HG03558 (cell line): ENCODE measurements around the gene DOCK1.
"Not testable (repeated sequence)": the region's sequence is repeated elsewhere in the genome, so short reads cannot be mapped to it uniquely, and the experiment has no call there.

ENCODE experiments used
- ATAC-seq: cut with Tn5 transposase; IDR thresholded peaks from one replicate; pipeline ENCODE4 v1.9.1; 2021; ENCODE audit warnings: moderate number of reproducible peaks; ENCODE audit not compliant: unreplicated experiment; ENCODE audit errors: extremely low read depth

Gene DOCK1

DNA sequence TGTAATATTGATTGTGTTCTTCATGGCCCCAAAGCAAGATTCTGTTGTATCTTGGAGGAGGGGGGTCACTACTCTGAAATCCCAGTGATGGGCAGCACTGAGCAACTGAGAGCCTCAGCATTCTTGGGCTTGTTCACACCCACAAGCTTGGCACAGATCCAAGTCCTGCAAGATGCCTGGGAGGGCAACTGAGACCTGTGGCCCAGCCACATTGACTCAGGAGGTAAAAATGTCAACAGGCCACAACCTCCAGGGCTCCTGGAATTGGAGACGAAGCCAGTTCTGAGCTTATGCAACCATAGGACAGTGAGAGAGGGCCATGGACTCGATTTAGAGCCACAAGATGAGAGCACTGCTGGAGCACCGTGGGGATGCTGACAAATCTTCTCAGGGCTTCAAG lies 3.1 kb upstream of the DOCK1 start:
- no peak for ATAC-seq

- no peak for ATAC-seq
Observed at GRCh38 chr10:126903656-126904360, 1.4 kb upstream of the DOCK1 start.

DNA sequence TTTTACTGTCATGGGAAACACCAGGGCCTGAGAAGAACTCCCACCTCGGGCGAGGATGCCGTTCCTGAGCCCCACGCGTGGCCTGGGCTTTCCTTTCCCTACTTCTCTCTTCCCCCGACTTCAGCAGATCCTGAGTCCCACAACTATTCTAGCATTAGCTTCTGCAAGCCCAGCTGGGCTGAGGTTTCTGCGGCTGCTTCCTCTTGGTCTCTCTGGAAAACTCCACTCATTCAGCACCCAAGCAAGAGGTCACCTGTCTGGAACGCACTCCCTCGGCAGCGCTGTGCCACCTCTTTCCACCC lies 761 bp upstream of the DOCK1 start:
- no peak for ATAC-seq

- ATAC-seq, result no peak
Observed at GRCh38 chr10:126905776-126906703, 812 bp downstream of the DOCK1 start.

GRCh38 chr10:126906704-126907422 lies 1.6 kb downstream of the DOCK1 start:
- no peak for ATAC-seq

DNA sequence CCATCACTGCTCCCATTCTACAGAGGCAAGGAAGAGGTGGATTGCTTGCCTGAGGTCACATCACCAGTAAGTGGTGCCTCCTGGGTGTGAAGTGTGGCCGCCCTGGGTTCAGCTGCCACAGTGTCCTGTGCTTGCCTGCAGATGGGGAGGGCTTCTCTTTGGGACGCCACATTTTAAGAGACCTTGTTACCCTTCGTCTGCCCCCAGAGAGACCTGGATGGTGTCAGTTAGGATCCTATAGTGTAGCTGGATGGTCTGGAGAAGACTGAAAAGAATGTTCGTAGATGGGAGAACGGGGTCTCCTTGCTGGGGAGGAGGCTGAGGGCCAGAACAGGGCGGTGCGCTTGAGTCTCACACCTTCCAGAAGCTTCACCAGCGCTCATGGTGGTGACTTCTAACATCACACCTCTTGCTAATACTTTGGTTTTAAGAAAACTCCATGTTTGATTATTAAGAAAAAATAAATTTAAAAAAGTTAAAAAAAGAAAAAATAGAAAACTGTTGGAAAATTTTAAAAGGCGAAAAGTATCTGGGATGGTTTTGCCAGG lies 2.3 kb downstream of the DOCK1 start:
- ATAC-seq, result no peak

DNA sequence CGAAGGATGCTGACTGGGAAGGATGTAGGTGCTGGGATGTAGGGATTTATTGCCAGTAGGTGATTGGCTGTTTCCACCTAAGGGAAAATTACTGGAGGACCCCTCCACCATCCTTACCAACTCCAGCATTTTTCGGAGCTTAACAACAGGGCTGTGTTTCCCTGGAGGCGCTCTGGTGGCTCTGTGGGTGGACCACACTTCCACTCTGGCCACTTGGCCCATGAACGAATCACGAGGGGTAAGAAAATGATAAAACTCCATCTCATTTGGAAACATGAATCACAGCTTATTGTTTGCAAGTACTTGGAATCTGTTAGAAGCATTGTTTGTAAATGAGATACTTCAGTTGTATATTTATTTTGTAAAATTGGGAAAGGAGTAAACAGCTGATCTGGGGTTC lies 3.0 kb downstream of the DOCK1 start:
- ATAC-seq, result no peak

DNA sequence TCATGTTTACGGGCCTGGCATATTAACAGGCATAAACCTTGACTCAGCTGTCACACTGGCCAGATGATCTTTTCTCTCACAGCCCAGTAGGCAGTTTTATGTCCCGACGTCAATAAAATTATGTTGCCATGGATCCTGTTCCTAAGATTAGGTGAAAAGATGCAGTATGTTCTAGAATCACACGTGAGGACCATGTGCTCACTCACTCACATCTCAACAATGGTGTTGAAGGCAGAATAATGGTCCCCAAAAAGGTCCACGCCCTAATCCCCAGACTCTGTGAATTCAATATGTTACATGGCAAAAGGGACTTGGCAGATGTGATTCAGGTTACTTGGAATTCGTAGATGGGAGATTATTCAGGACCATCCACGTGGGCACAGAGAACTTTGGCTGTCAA lies 3.5 kb downstream of the DOCK1 start:
- no peak for ATAC-seq

- ATAC-seq, result no peak
Observed at GRCh38 chr10:126909147-126909546, 3.9 kb downstream of the DOCK1 start.

GRCh38 chr10:126910196-126910595 lies 5.0 kb downstream of the DOCK1 start:
- no peak for ATAC-seq

- no peak for ATAC-seq
Observed at GRCh38 chr10:126910798-126911197, 5.6 kb downstream of the DOCK1 start.

DNA sequence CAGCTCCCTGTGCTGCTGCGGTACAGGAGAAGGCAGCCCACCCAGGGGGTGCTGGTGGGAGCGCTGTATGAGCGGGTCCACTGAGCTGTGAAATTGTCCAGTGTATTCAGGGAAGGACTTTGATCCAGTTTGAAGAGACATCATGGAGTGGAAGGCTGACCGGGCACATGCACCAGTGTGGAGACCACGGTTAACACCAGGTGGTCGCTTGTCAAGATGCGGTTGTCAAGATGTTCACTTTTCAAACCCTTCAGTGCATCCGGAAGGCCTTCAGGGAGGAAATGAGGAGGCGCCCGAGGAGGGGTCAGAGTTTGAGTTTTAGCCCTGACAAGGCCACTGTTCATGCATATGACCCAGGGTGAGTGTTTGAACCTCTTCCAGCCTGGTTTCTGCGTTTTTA lies 6.1 kb downstream of the DOCK1 start:
- ATAC-seq, result no peak

DNA sequence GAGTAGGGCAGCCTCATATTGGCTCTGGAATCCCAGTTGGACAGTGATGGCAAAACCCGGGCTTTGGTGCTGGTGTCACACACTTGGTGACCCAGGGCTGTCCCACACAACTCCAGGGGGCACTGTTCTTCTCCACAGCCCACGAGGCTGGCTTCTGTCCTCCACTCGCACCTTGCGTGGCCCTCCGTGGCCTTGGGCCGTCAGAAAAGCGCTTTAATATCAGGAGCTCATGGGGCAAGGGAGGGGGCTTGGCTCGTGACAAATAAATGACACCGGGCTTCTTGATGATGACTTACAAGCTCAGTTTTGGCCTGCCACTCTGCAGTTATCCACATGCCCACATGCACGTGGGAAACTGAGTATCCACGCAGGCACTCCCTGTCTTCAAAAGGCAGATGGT lies 8.1 kb downstream of the DOCK1 start:
- no peak for ATAC-seq

DNA sequence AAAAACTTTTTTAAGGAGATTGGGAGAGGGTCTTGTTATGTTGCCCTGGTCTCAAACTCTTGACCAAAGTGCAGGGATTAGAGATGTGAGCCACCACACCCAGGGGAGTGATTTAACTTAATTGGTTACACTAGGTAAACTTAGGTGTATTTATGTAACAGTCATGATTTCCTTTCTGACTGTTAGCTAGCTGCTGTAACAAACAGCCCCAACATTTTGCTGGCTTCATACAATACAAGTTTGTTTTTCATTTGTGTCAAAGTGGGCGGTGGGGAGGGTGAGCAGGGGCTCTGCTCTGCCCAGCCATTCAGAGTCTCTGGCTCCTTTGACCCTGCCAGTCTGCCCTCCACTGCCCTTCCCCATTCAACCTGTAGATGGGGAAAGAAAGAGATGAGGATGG lies 9.3 kb downstream of the DOCK1 start:
- no peak for ATAC-seq

GRCh38 chr10:126916952-126917351 lies 11.7 kb downstream of the DOCK1 start:
- not testable (repeated sequence) for ATAC-seq

DNA sequence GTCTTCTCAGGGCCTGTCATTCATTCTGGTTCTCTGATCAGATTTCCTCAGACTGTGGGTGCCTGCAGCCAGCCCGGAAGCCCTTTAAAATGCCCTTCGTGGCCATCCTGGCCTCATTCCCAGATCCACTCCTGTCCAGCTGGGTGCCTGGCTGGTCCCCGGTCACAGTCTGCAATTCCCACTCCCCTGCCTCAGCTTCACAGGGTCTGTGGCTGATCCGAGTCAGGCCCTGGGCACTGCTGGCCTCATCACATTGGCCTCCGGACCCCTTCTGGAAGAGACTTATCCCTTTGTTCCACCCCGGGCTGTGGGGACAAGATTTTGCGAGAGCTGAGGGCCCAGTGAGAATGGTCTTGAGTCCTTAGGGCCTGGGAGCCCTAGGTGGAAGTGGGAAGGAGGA lies 12.1 kb downstream of the DOCK1 start:
- no peak for ATAC-seq

DNA sequence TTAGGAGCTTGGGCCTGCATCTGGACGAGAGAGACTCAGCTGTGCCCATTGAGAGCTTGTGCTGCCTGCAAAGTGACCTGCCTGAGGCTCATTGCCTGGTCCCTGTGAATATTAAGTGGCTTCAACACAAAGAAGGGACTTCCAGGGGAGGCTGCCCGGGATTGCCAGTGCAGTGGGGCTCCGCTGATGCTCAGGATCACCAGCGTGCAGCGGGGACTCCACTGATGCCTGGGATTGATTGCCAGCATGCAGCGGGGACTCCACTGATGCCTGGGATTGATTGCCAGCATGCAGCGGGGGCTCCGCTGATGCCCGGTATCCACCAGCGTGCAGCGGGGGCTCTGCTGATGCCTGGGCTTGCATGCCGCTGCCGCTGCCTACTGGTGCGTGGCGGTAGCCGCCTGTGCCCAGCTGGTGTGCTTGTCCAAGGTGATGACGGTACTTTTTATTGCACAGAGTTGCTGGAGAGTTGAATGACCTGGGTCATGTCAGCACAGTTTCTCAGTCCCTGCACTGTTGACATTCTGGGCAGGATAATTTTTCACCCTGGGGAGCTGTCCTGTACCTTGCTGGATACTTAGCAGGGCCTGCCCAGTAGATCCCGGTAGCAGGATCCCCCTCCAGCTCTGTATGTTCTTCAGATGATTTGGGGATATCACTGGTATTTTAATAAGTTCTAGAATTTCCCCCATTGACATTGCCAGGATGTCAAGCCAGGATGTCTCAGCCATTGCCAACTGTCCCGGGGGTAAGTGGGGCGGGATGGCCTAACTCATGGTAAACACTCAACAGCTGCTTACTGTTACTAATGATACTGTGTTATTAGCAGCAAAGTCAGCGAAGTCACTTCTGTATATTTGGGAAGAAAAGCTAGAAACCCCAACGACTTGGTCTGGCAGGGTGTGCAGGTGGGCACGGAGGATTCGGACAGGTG lies 13.0 kb downstream of the DOCK1 start:
- no peak for ATAC-seq

DNA sequence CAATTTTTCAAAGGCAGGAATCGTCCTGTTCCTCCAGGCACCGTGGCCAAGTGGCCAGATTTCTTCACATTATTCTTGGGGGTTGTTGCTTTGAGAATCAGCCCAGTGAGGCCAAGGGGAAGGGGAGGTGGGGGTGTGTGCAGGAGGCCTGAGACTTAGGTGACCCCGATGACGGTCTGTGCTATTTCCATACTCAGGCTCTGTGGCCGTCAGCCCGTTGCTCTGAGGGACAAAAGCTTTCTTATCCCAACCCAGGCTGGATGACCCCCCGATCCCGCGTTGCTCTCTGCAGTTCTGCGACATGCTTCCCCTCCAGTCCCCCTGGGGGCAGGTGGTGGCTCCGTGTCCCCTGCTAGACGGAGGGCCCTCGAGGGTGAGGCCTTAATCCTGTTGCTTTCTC lies 14.2 kb downstream of the DOCK1 start:
- no peak for ATAC-seq

- no peak for ATAC-seq
Observed at GRCh38 chr10:126921162-126921561, 15.9 kb downstream of the DOCK1 start.

- no peak for ATAC-seq
Observed at GRCh38 chr10:126921974-126922525, 16.8 kb downstream of the DOCK1 start.
